ENCODE data around the gene AVP.
A peak's percentile ranks its signal among the peaks of the same experiment; 100 is the strongest.
"Not testable (repeated sequence)": the region's sequence is repeated elsewhere in the genome, so short reads cannot be mapped to it uniquely, and the experiment has no call there.

The AVP gene

GRCh38 chr20:3084283-3084985 is at the start of gene AVP:
TSS of gene AVP (minus strand) at chr20:3084724. CDS start at chr20:3084674, 50 bp downstream.
- no peak for DNase-seq

- DNase-seq = no peak
These were observed 49.6 kb upstream of the AVP start for GRCh38 chr20:3134151-3134550.

- no peak for DNase-seq
These were observed 48.6 kb upstream of the AVP start for GRCh38 chr20:3133155-3133554.

GRCh38 chr20:3130051-3130600 is 45.6 kb upstream of the AVP start:
- no peak for DNase-seq

DNA sequence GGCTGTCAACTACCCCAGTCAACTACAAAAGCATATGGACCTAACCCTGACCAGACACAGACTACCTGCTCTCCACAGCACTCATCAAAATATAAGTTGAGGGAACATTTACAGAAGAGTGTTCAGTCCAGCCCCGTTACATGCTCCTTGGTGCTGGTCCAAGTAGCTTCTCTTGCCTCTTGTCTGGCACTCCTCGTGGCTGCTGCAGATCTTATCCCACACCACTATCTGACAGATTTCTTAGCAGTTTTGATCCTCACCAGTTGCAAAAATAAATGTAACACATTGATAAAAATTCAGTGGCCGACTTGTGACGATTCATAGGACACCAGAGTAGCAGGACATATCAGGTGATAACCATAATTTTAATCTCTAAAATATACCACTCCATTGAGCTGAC is 44.6 kb upstream of the AVP start:
- DNase-seq = peak; percentile 2

- DNase-seq = peak; percentile 2
These were observed 43.9 kb upstream of the AVP start for GRCh38 chr20:3128275-3128984.

DNA sequence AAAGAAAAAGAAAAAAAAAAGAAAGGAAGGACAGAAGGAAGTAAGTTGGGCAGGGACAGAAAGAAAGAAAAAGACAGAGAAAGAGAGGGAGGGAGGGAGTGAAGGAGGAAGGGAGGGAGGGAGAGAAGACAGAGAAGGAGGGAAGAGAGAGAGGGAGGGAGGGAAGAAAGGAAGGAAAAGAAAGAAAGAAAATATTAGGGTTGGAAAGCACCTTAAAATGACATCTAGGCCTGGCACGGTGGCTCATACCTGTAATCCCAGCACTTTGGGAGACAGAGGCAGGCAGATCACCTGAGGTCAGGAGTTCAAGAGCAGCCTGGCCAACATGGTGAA is 42.0 kb upstream of the AVP start:
- DNase-seq = no peak

DNA sequence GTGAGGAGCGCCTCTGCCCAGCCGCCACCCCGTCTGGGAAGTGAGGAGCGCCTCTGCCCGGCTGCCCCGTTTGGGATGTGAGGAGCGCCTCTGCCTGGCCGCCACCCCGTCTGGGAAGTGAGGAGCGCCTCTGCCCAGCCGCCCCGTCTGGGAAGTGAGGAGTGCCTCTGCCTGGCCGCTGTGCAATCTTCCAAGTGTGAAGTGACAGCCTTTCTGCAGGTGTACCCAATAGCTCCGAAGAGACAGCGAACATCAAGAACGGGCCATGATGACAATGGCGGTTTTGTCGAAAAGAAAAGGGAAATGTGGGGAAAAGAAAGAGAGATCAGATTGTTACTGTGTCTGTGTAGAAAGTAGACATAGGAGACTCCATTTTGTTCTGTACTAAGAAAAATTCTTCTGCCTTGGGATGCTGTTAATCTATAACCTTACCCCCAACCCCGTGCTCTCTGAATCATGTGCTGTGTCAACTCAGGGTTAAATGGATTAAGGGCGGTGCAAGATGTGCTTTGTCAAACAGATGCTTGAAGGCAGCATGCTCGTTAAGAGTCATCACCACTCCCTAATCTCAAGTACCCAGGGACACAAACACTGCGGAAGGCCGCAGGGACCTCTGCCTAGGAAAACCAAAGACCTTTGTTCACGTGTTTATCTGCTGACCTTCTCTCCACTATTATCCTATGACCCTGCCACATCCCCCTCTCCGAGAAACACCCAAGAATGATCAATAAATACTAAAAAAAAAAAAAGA is 41.4 kb upstream of the AVP start:
- not testable (repeated sequence) for DNase-seq

GRCh38 chr20:3124773-3125560 is 40.4 kb upstream of the AVP start:
- peak; percentile 16 for DNase-seq

- peak; percentile 6 for DNase-seq
These were observed 39.6 kb upstream of the AVP start for GRCh38 chr20:3124163-3124562.

- DNase-seq = no peak
These were observed 39.0 kb upstream of the AVP start for GRCh38 chr20:3123542-3123941.

- no peak for DNase-seq
These were observed 37.6 kb upstream of the AVP start for GRCh38 chr20:3121955-3122610.

DNA sequence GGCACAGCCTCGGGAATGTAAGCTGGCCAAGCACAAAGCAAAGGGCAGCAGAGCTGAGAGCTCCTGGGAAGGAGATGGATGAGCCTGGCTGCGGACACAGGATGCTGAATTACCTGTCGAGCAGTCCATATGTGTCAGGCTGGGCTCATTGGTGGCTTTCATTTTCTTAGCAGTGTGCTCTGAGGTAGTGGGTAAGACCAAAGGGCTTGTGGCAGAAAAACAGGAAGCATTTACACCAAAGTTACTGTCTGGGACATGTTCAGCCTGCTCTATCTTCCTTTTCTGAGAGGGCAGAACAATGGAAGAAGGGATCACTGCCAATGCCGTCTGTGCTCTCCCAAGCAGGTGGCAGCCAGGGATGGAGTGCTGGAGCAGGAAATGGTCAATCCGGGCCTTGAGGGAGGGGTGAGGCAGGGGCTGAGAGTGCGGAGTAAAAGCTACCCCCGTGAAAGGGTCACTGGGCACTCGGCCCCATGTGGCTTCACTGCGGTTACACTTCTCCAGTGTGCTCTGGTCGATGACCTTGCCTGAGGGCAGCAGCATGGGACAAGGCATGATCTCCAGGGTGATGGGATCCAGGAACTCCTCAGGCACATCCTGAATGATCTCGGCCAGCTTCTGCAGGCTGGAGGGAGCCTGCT is 36.9 kb upstream of the AVP start:
- peak; percentile 43 for DNase-seq

- DNase-seq = no peak
These were observed 34.5 kb upstream of the AVP start for GRCh38 chr20:3119044-3119443.

DNA sequence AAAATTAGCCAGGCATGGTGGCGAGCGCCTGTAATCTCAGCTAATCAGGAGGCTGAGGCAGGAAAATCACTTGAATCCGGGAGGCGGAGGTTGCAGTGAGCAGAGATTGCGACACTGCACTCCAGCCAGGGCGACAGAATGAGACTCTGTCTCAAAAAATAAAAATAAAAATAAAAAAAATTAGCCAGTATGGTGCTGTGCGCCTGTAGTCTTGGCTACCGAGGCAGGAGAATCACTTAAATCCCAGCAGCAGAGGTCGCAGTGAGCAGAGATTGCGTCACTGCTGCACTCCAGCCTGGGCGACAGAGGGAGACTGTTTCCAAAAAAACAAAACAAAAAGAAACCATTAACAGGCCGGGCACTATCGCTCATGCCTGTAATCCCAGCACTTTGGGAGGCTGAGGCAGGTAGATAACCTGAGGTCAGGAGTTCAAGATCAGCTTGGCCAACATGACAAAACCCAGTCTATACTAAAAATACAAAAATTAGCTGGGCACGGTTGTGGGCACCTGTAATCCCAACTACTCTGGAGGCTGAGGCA is 33.4 kb upstream of the AVP start:
- DNase-seq = peak; percentile 55

DNA sequence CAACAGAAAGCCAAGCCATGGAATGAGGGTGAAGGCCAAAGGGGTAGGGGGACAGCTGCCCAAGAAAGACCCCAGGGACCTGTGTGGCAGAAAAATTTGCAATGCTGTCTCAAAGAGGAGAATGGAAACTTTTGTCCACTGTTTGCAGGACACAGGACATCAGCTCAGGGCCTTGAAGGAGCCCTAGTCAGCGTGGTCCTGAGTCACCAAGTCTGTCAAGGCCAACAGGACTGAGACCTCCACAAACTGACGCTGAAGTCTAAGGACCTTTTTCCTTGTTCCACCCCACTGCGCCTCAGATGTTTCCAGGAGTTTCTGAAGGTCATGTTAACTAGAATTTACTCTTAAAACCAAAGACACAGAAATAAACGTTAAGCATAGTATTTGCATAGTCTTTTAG is 31.8 kb upstream of the AVP start:
- DNase-seq = no peak

DNA sequence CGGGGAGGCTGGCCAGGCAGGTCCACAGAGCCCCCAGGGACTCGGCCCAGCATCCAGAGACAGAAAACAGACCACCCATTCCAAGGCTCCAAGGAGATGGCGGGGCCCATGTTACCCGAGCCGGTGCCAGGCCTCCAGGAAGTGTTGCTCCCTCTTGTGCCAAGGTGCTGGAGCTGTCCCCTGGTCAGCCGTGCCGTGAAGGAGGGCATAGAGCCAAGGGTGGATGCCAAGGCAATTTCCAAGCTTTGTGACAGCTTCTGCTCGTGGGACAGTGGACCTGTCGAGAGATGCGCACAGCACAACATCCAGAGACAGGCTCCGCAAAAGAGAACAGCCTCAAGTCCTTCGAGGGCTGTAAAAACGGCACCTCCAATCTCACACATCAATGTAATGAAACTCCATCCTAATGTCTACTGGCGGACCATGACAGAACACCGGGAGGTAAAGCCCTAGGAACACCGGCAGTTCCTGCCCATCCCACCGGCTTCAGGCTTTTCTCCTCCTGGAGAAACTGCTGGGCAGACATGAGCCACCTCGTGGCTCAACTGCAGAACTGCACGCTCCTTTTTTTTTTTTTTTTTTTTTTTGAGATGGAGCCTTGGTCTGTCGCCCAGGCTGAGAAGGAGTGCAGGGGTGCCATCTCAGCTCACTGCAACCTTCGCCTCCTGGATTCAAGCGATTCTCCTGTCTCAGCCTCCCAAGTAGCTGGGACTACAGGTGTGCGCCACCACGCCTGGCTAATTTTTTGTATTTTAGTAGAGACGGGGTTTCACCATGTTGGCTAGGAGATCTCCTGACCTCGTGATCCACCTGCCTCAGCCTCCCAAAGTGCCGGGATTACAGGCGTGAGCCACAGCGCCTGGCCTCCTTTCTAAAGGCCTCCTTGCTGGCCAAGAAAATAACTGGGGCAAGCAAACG is 30.9 kb upstream of the AVP start:
- peak; percentile 58 for DNase-seq

DNA sequence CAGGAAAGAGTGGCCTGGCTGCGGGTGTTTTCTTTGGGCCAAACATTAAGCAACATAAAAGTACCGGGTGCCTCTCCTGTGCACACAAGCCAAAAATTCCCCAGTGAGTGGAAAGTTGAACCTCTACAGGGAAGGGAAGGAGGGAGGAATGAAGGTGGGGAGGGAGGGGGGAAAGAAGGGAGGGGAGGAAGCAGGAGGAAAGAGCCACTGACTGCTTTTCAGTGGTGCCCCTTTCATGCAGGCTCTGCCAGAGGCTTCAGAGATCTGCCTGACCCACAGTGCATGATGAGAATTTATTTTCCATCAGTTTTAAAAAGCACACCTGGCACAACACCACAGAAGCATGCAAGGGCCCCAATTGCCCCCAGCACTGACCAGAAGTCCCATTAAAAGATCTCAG is 27.5 kb upstream of the AVP start:
- no peak for DNase-seq

DNA sequence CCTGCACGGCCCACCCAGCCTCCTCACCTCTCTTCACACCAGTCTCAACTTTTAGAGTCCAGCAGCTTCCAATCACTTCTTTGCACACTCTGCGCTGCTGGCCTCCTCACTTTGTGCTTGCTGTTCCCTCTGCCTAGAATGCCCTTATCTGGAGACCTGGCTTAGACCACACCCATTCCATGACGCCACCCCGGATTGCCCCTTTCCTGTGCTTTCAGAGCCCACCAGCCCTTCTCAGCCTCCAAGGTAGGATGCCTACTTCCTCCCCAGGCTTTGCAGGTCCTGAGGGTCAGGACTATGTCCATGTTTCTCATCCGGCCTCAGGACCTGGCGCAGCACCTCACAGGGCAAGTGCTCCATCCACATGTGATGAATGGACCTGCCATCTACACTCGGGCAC is 27.0 kb upstream of the AVP start:
- DNase-seq = no peak

All from activated T-cell treated with anti-CD3 and anti-CD28 coated beads, Interleukin-2, amount 50 U/mL, for 1 hour (primary cell).